ENCODE data around the gene FAM216B. TPM values are rescaled to one million over a fixed set of nuclear protein-coding genes. Genes with fewer than 3 reads are reported as not detected.
A peak's percentile ranks its signal among the peaks of the same experiment; 100 is the strongest.

Gene FAM216B
- total RNA-seq (0.09 TPM), polyA plus RNA-seq (ENCODE audit: insufficient read depth in 1 of 8, insufficient read length in 8 of 8, low replicate concordance in 1 of 8) (under 1 TPM in 5 of 8 donors, not detected in 3; 0.11 to 0.49 (median 0.34) TPM)
- long read RNA-seq, donor 1: 0 reads
- long read RNA-seq, donor 2: 0 reads
- long read RNA-seq, donor 3: 0 reads
- long read RNA-seq, donor 4: 0 reads
- long read RNA-seq, donor 5: 0 reads
- long read RNA-seq, donor 6: 0 reads
- long read RNA-seq, donor 7: 0 reads
- long read RNA-seq, donor 8: 0 reads
- long read RNA-seq, donor 9: 0 reads
- long read RNA-seq, donor 10: 0 reads
- long read RNA-seq, donor 11: 0 reads

GRCh38 chr13:42781352-42781751, at the start of gene FAM216B:
Gene FAM216B, plus strand, starts transcription at chr13:42781584. Its CDS starts 2,484 bp downstream, at chr13:42784068.
- Histone ChIP-seq H3K9me3 (replicated peaks; ENCODE audit: control insufficient read depth, low read depth, low read length) (no peaks in the 10 kb centered on the region), H3K36me3 (ENCODE audit: control insufficient read depth, insufficient read depth, low read length) (no peaks in the 10 kb centered on the region), H3K4me1 (ENCODE audit: control insufficient read depth, insufficient read depth, low read length) (no peaks in the 10 kb centered on the region), H3K27me3 (ENCODE audit: control insufficient read depth, insufficient read depth, low read length) (no peaks in the 10 kb centered on the region), H3K27ac (ENCODE audit: low read length) (no peak within 1 kb of the TSS), H3K4me3 (ENCODE audit: low read length) (no peak within 1 kb of the TSS)
- no CpG with 5 or more reads among the region's 3 CpGs for WGBS (ENCODE audit: insufficient coverage)
- no peak for DNase-seq

GRCh38 chr13:42732073-42732472, 49.3 kb upstream of the FAM216B start:
- Histone ChIP-seq H3K4me3 (ENCODE audit: low read length) (no peak overlapping the region), H3K9me3 (replicated peaks; ENCODE audit: control insufficient read depth, low read depth, low read length) (no peaks in the 10 kb centered on the region), H3K27me3 (ENCODE audit: control insufficient read depth, insufficient read depth, low read length) (no peaks in the 10 kb centered on the region), H3K4me1 (ENCODE audit: control insufficient read depth, insufficient read depth, low read length) (no peaks in the 10 kb centered on the region), H3K36me3 (ENCODE audit: control insufficient read depth, insufficient read depth, low read length) (no peaks in the 10 kb centered on the region), H3K27ac (ENCODE audit: low read length) (no peak overlapping the region)
- DNase-seq: no peak

GRCh38 chr13:42733046-42733445, 48.3 kb upstream of the FAM216B start:
- Histone ChIP-seq H3K27me3 (ENCODE audit: control insufficient read depth, insufficient read depth, low read length) (no peaks in the 10 kb centered on the region), H3K27ac (ENCODE audit: low read length) (no peak overlapping the region), H3K36me3 (ENCODE audit: control insufficient read depth, insufficient read depth, low read length) (no peaks in the 10 kb centered on the region), H3K4me3 (ENCODE audit: low read length) (no peak overlapping the region), H3K4me1 (ENCODE audit: control insufficient read depth, insufficient read depth, low read length) (no peaks in the 10 kb centered on the region), H3K9me3 (replicated peaks; ENCODE audit: control insufficient read depth, low read depth, low read length) (no peaks in the 10 kb centered on the region)
- no CpG with 5 or more reads among the region's 2 CpGs for WGBS (ENCODE audit: insufficient coverage)
- DNase-seq: no peak

- no CpG with 5 or more reads among the region's 3 CpGs for WGBS (ENCODE audit: insufficient coverage)
- Histone ChIP-seq H3K36me3 (ENCODE audit: control insufficient read depth, insufficient read depth, low read length) (no peaks in the 10 kb centered on the region), H3K27ac (ENCODE audit: low read length) (no peak overlapping the region), H3K4me1 (ENCODE audit: control insufficient read depth, insufficient read depth, low read length) (no peaks in the 10 kb centered on the region), H3K27me3 (ENCODE audit: control insufficient read depth, insufficient read depth, low read length) (no peaks in the 10 kb centered on the region), H3K9me3 (replicated peaks; ENCODE audit: control insufficient read depth, low read depth, low read length) (no peaks in the 10 kb centered on the region), H3K4me3 (ENCODE audit: low read length) (no peak overlapping the region)
- no peak for DNase-seq
Observed at GRCh38 chr13:42735010-42735409, 46.4 kb upstream of the FAM216B start.

- Histone ChIP-seq H3K4me3 (ENCODE audit: low read length) (no peak overlapping the region), H3K27me3 (ENCODE audit: control insufficient read depth, insufficient read depth, low read length) (no peaks in the 10 kb centered on the region), H3K9me3 (replicated peaks; ENCODE audit: control insufficient read depth, low read depth, low read length) (no peaks in the 10 kb centered on the region), H3K4me1 (ENCODE audit: control insufficient read depth, insufficient read depth, low read length) (no peaks in the 10 kb centered on the region), H3K27ac (ENCODE audit: low read length) (no peak overlapping the region), H3K36me3 (ENCODE audit: control insufficient read depth, insufficient read depth, low read length) (no peaks in the 10 kb centered on the region)
- WGBS (ENCODE audit: insufficient coverage): no CpG with 5 or more reads among the region's 1 CpG
- peak; percentile 68 for DNase-seq
Observed at GRCh38 chr13:42740753-42741152, 40.6 kb upstream of the FAM216B start.

- Histone ChIP-seq H3K4me3 (ENCODE audit: low read length) (no peak overlapping the region), H3K9me3 (replicated peaks; ENCODE audit: control insufficient read depth, low read depth, low read length) (no peaks in the 10 kb centered on the region), H3K27me3 (ENCODE audit: control insufficient read depth, insufficient read depth, low read length) (no peaks in the 10 kb centered on the region), H3K27ac (ENCODE audit: low read length) (no peak overlapping the region), H3K36me3 (ENCODE audit: control insufficient read depth, insufficient read depth, low read length) (no peaks in the 10 kb centered on the region), H3K4me1 (ENCODE audit: control insufficient read depth, insufficient read depth, low read length) (no peaks in the 10 kb centered on the region)
- no peak for DNase-seq
- WGBS (ENCODE audit: insufficient coverage): 100% methylated on average over 1 of the region's 2 CpGs
Observed at GRCh38 chr13:42741914-42742313, 39.5 kb upstream of the FAM216B start.

GRCh38 chr13:42745655-42746054, 35.7 kb upstream of the FAM216B start:
- WGBS (ENCODE audit: insufficient coverage): no CpG with 5 or more reads among the region's 6 CpGs
- Histone ChIP-seq H3K4me1 (ENCODE audit: control insufficient read depth, insufficient read depth, low read length) (no peaks in the 10 kb centered on the region), H3K27ac (ENCODE audit: low read length) (no peak overlapping the region), H3K9me3 (replicated peaks; ENCODE audit: control insufficient read depth, low read depth, low read length) (no peaks in the 10 kb centered on the region), H3K4me3 (ENCODE audit: low read length) (no peak overlapping the region), H3K27me3 (ENCODE audit: control insufficient read depth, insufficient read depth, low read length) (no peaks in the 10 kb centered on the region), H3K36me3 (ENCODE audit: control insufficient read depth, insufficient read depth, low read length) (no peaks in the 10 kb centered on the region)
- no peak for DNase-seq

GRCh38 chr13:42746866-42747265, 34.5 kb upstream of the FAM216B start:
- H3K27ac ChIP-seq (ENCODE audit: low read length): peak overlapping the region; percentile 29
- H3K27me3 ChIP-seq (ENCODE audit: control insufficient read depth, insufficient read depth, low read length): no peaks in the 10 kb centered on the region
- H3K9me3 ChIP-seq (replicated peaks; ENCODE audit: control insufficient read depth, low read depth, low read length): no peaks in the 10 kb centered on the region
- H3K4me3 ChIP-seq (ENCODE audit: low read length): no peak overlapping the region
- peaks cover 3% of the 10 kb centered on the region for H3K4me1 ChIP-seq (ENCODE audit: control insufficient read depth, insufficient read depth, low read length)
- H3K36me3 ChIP-seq (ENCODE audit: control insufficient read depth, insufficient read depth, low read length): no peaks in the 10 kb centered on the region
- no peak for DNase-seq
- no CpG with 5 or more reads among the region's 2 CpGs for WGBS (ENCODE audit: insufficient coverage)

- 36% methylated on average over 2 of the region's 4 CpGs for WGBS (ENCODE audit: insufficient coverage)
- no peaks in the 10 kb centered on the region for H3K27me3 ChIP-seq (ENCODE audit: control insufficient read depth, insufficient read depth, low read length)
- H3K4me1 ChIP-seq (ENCODE audit: control insufficient read depth, insufficient read depth, low read length): peaks cover 3% of the 10 kb centered on the region
- no peaks in the 10 kb centered on the region for H3K36me3 ChIP-seq (ENCODE audit: control insufficient read depth, insufficient read depth, low read length)
- no peaks in the 10 kb centered on the region for H3K9me3 ChIP-seq (replicated peaks; ENCODE audit: control insufficient read depth, low read depth, low read length)
- H3K4me3 ChIP-seq (ENCODE audit: low read length): no peak overlapping the region
- peak overlapping the region; percentile 29 for H3K27ac ChIP-seq (ENCODE audit: low read length)
- DNase-seq: peak; percentile 39
Observed at GRCh38 chr13:42747399-42747873, 33.9 kb upstream of the FAM216B start.

GRCh38 chr13:42750794-42751193, 30.6 kb upstream of the FAM216B start:
- no peaks in the 10 kb centered on the region for H3K36me3 ChIP-seq (ENCODE audit: control insufficient read depth, insufficient read depth, low read length)
- DNase-seq: no peak
- WGBS (ENCODE audit: insufficient coverage): 63% methylated on average over 2 of the region's 5 CpGs
- H3K27ac ChIP-seq (ENCODE audit: low read length): no peak overlapping the region
- H3K4me1 ChIP-seq (ENCODE audit: control insufficient read depth, insufficient read depth, low read length): peaks cover 14% of the 10 kb centered on the region
- H3K4me3 ChIP-seq (ENCODE audit: low read length): no peak overlapping the region
- no peaks in the 10 kb centered on the region for H3K27me3 ChIP-seq (ENCODE audit: control insufficient read depth, insufficient read depth, low read length)
- H3K9me3 ChIP-seq (replicated peaks; ENCODE audit: control insufficient read depth, low read depth, low read length): no peaks in the 10 kb centered on the region

GRCh38 chr13:42751693-42752092, 29.7 kb upstream of the FAM216B start:
- WGBS (ENCODE audit: insufficient coverage): no CpG with 5 or more reads among the region's 3 CpGs
- Histone ChIP-seq H3K36me3 (ENCODE audit: control insufficient read depth, insufficient read depth, low read length) (no peaks in the 10 kb centered on the region), H3K4me1 (ENCODE audit: control insufficient read depth, insufficient read depth, low read length) (peaks cover 14% of the 10 kb centered on the region), H3K9me3 (replicated peaks; ENCODE audit: control insufficient read depth, low read depth, low read length) (no peaks in the 10 kb centered on the region), H3K27me3 (ENCODE audit: control insufficient read depth, insufficient read depth, low read length) (no peaks in the 10 kb centered on the region), H3K27ac (ENCODE audit: low read length) (no peak overlapping the region), H3K4me3 (ENCODE audit: low read length) (no peak overlapping the region)
- DNase-seq: no peak
